ENCODE measurements around the gene EWSR1.
A peak's percentile ranks its signal among the peaks of the same experiment; 100 is the strongest.

EWSR1 gene

GRCh38 chr22:29330291-29330690, 62.2 kb downstream of the EWSR1 start (continued):
- TF ChIP-seq ZBTB11 (tag by site-specific recombination; conservative IDR thresholded peaks at IDR 0.05; ENCODE audit: low read depth), result no peak
- no peak for TF ChIP-seq ZBTB7A (tag by site-specific recombination; IDR thresholded peaks at IDR 0.05; ENCODE audit: low read depth)
- no peak for TF ChIP-seq PRDM1 (tag by site-specific recombination; IDR thresholded peaks at IDR 0.05)
- TF ChIP-seq ZNF571 (tag by site-specific recombination; IDR thresholded peaks at IDR 0.05), result no peak

GRCh38 chr22:29330753-29331152, 62.7 kb downstream of the EWSR1 start:
- Histone ChIP-seq H3K4me3 (ENCODE audit: low read depth, low read length) (no peak overlapping the region), H3K36me3 (ENCODE audit: control insufficient read depth in 2 of 2, insufficient read depth in 1 of 2, low read length in 2 of 2) (peaks cover 0 to 99% of the 10 kb centered on the region in 2 experiments; a peak in 2 of 3 replicates), H3K4me1 (ENCODE audit: control insufficient read depth, insufficient read depth, low read length) (no peaks in the 10 kb centered on the region), H3K9me3 (ENCODE audit: control insufficient read depth, insufficient read depth, low read depth, low read length) (no peaks in the 10 kb centered on the region), H3K27ac (ENCODE audit: extremely low read depth, low read depth, low read length) (peak overlapping the region; percentile 16; the same call in 1 of the 2 replicates)
- TF ChIP-seq PATZ1 (tag by site-specific recombination; IDR thresholded peaks at IDR 0.05), result peak; percentile 30; the same call in 1 of the 2 replicates
- peak; percentile 13; the same call in 1 of the 2 replicates for TF ChIP-seq ZIC2 (tag by site-specific recombination; IDR thresholded peaks at IDR 0.05)
- peak; percentile 87 for TF ChIP-seq EGR2 (tag by site-specific recombination; IDR thresholded peaks at IDR 0.05; ENCODE audit: low read depth)
- peak; percentile 88 for TF ChIP-seq ZFHX2 (tag by site-specific recombination; conservative IDR thresholded peaks at IDR 0.05)
- no peak for TF ChIP-seq HOXD13 (CRISPR knock-in tag; IDR thresholded peaks at IDR 0.05; ENCODE audit: borderline replicate concordance)
- no peak for TF ChIP-seq ZNF274 (IDR thresholded peaks at IDR 0.05; ENCODE audit: low read length)
- TF ChIP-seq ZNF274 (tag by site-specific recombination; IDR thresholded peaks at IDR 0.05; ENCODE audit: borderline replicate concordance), result no peak
- POLR2A ChIA-PET, result no interaction called here
- CTCF ChIA-PET, result no interaction called here

- ChIA-PET CTCF (interaction anchor here (1.5 kb wide), 1 partner anchor 28 kb away, joined by 3 read pairs; no protein-coding TSS in a partner anchor), POLR2A (no interaction called here)
- Histone ChIP-seq H3K9me3 (ENCODE audit: control insufficient read depth, insufficient read depth, low read depth, low read length) (no peaks in the 10 kb centered on the region), H3K36me3 (ENCODE audit: control insufficient read depth in 2 of 2, insufficient read depth in 1 of 2, low read length in 2 of 2) (peaks cover 0 to 99% of the 10 kb centered on the region in 2 experiments; a peak in 2 of 3 replicates), H3K27ac (ENCODE audit: extremely low read depth, low read depth, low read length) (no peak overlapping the region), H3K4me1 (ENCODE audit: control insufficient read depth, insufficient read depth, low read length) (no peaks in the 10 kb centered on the region), H3K4me3 (ENCODE audit: low read depth, low read length) (no peak overlapping the region)
- TF ChIP-seq ZBTB8A (tag by site-specific recombination; IDR thresholded peaks at IDR 0.05) (peak; percentile 85), ZNF324 (tag by site-specific recombination; IDR thresholded peaks at IDR 0.05) (no peak)
Measured at GRCh38 chr22:29331213-29331612, 63.1 kb downstream of the EWSR1 start.

- Histone ChIP-seq H3K4me3 (ENCODE audit: low read depth, low read length) (no peak overlapping the region), H3K4me1 (ENCODE audit: control insufficient read depth, insufficient read depth, low read length) (no peaks in the 10 kb centered on the region), H3K36me3 (ENCODE audit: control insufficient read depth in 2 of 2, insufficient read depth in 1 of 2, low read length in 2 of 2) (peaks cover 0 to 98% of the 10 kb centered on the region in 2 experiments; a peak in 2 of 3 replicates), H3K9me3 (ENCODE audit: control insufficient read depth, insufficient read depth, low read depth, low read length) (no peaks in the 10 kb centered on the region), H3K27ac (ENCODE audit: extremely low read depth, low read depth, low read length) (no peak overlapping the region)
- ChIA-PET POLR2A (no interaction called here), CTCF (interaction anchor here (1.5 kb wide), 1 partner anchor 27 kb away, joined by 3 read pairs; no protein-coding TSS in a partner anchor)
- no peak for TF ChIP-seq ZNF600 (tag by site-specific recombination; IDR thresholded peaks at IDR 0.05)
- no peak for TF ChIP-seq ZIC2 (tag by site-specific recombination; IDR thresholded peaks at IDR 0.05)
- no peak for TF ChIP-seq ZNF785 (tag by site-specific recombination; IDR thresholded peaks at IDR 0.05)
- no peak for TF ChIP-seq ZNF791 (tag by site-specific recombination; IDR thresholded peaks at IDR 0.05)
- TF ChIP-seq ZSCAN18 (tag by site-specific recombination; IDR thresholded peaks at IDR 0.05), result no peak
- no peak for TF ChIP-seq ZNF623 (tag by site-specific recombination; IDR thresholded peaks at IDR 0.05)
- TF ChIP-seq BCL11A (tag by site-specific recombination; IDR thresholded peaks at IDR 0.05; ENCODE audit: low read depth), result no peak
- TF ChIP-seq ZBTB26 (tag by site-specific recombination; optimal IDR thresholded peaks at IDR 0.05), result no peak
- no peak for TF ChIP-seq ZNF596 (tag by site-specific recombination; IDR thresholded peaks at IDR 0.05)
Measured at GRCh38 chr22:29331658-29332300, 63.7 kb downstream of the EWSR1 start.

Measured in HEK293 (cell line).